ENCODE measurements around the gene HIVEP2. TPM values are rescaled to one million over a fixed set of nuclear protein-coding genes. Genes with fewer than 3 reads are reported as not detected.

The HIVEP2 gene
- total RNA-seq, 1 donor from 2014 or later: 7.9 TPM

DNA sequence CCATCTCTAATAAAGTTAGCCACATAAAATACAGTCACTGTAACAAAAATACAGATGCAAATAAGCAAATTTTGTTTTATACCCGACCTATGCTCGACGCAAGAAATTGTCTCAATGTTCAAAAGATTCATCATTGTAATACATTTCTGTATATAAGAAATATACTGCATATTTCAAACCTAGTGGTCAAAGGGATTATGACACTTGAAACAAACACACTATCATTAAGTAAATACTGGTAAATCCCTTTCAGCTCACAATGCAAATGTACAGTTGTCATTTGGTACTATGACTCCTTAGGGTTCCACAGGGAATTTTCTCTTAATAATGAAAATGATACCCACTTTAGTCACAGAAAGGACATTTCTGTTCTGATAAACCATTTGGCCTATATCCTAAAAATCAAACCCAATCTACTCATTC lies 2.2 kb downstream of the HIVEP2 start:
- Histone ChIP-seq H3K36me3 (ENCODE audit: control insufficient read depth, insufficient read depth, low read length) (no peaks in the 10 kb centered on the region), H3K4me3 (ENCODE audit: low read depth, low read length) (no peak overlapping the region), H3K27me3 (ENCODE audit: control insufficient read depth, insufficient read depth, low read length) (no peaks in the 10 kb centered on the region)
- DNase-seq (ENCODE audit: low read depth) (peak; percentile 65), FAIRE-seq (no peak)
- TF ChIP-seq, protein P1, sequence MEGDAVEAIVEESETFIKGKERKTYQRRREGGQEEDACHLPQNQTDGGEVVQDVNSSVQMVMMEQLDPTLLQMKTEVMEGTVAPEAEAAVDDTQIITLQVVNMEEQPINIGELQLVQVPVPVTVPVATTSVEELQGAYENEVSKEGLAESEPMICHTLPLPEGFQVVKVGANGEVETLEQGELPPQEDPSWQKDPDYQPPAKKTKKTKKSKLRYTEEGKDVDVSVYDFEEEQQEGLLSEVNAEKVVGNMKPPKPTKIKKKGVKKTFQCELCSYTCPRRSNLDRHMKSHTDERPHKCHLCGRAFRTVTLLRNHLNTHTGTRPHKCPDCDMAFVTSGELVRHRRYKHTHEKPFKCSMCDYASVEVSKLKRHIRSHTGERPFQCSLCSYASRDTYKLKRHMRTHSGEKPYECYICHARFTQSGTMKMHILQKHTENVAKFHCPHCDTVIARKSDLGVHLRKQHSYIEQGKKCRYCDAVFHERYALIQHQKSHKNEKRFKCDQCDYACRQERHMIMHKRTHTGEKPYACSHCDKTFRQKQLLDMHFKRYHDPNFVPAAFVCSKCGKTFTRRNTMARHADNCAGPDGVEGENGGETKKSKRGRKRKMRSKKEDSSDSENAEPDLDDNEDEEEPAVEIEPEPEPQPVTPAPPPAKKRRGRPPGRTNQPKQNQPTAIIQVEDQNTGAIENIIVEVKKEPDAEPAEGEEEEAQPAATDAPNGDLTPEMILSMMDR (IDR thresholded peaks at IDR 0.05; ENCODE audit: insufficient read depth, low read length, severe bottlenecking): peak; percentile 15

GRCh38 chr6:142942238-142942637 lies 2.7 kb downstream of the HIVEP2 start:
- no peaks in the 10 kb centered on the region for H3K27me3 ChIP-seq (ENCODE audit: control insufficient read depth, insufficient read depth, low read length)
- TF ChIP-seq, protein P1 (IDR thresholded peaks at IDR 0.05; ENCODE audit: insufficient read depth, low read length, severe bottlenecking): no peak
- DNase-seq (ENCODE audit: low read depth) (peak; percentile 35), FAIRE-seq (no peak)
- no peak overlapping the region for H3K4me3 ChIP-seq (ENCODE audit: low read depth, low read length)
- H3K36me3 ChIP-seq (ENCODE audit: control insufficient read depth, insufficient read depth, low read length): no peaks in the 10 kb centered on the region

- TF ChIP-seq, protein P1 (IDR thresholded peaks at IDR 0.05; ENCODE audit: insufficient read depth, low read length, severe bottlenecking): no peak
- Histone ChIP-seq H3K4me3 (ENCODE audit: low read depth, low read length) (no peak overlapping the region), H3K36me3 (ENCODE audit: control insufficient read depth, insufficient read depth, low read length) (no peaks in the 10 kb centered on the region), H3K27me3 (ENCODE audit: control insufficient read depth, insufficient read depth, low read length) (no peaks in the 10 kb centered on the region)
- DNase-seq (ENCODE audit: low read depth): no peak
- FAIRE-seq: no peak
These were observed 4.0 kb downstream of the HIVEP2 start for GRCh38 chr6:142941018-142941417.

DNA sequence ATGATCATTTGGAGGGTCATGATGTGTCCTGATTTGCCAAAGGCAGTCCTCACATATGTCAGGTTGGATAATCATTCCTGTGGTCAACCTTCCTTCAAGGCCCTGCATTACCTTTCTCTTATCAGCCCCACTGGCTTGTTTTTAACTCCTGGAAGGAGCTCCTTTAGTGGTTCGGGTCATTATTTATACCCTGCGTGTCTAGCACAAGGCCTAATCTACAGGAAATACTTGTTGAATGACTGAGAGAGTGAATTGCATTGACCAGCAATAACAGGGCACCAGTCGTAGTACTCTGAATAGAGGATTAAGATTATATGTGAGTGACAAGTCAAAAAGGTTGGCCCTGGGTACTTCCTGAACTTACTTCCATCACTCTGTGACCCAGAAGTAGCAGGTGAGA lies 4.5 kb downstream of the HIVEP2 start:
- DNase-seq (ENCODE audit: low read depth) (peak; percentile 47), FAIRE-seq (no peak)
- TF ChIP-seq, protein P1 (IDR thresholded peaks at IDR 0.05; ENCODE audit: insufficient read depth, low read length, severe bottlenecking): no peak
- Histone ChIP-seq H3K4me3 (ENCODE audit: low read depth, low read length) (no peak overlapping the region), H3K27me3 (ENCODE audit: control insufficient read depth, insufficient read depth, low read length) (no peaks in the 10 kb centered on the region), H3K36me3 (ENCODE audit: control insufficient read depth, insufficient read depth, low read length) (no peaks in the 10 kb centered on the region)

DNA sequence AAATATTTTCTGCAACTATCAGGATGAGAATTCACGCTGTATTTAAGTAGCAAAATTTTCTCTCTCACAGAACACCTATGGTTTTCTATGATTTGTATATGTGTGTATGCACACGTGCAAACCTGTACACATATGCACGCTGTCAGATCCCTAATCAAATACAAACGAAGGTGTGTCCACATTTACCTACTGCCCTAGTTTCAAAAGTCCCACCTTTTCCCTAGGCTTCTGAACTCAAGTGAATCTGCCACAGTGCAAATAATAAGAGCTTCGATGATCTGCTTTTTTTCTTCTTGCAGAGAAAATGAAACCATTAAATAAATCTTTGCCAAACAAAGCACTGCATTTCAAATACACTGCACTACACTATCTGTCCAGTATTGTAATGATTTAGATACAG lies 6.5 kb downstream of the HIVEP2 start:
- no peak overlapping the region for H3K4me3 ChIP-seq (ENCODE audit: low read depth, low read length)
- H3K36me3 ChIP-seq (ENCODE audit: control insufficient read depth, insufficient read depth, low read length): no peaks in the 10 kb centered on the region
- H3K27me3 ChIP-seq (ENCODE audit: control insufficient read depth, insufficient read depth, low read length): no peaks in the 10 kb centered on the region
- no peak for FAIRE-seq
- DNase-seq (ENCODE audit: low read depth): no peak
- TF ChIP-seq, protein P1 (IDR thresholded peaks at IDR 0.05; ENCODE audit: insufficient read depth, low read length, severe bottlenecking): no peak

- DNase-seq (ENCODE audit: low read depth) (no peak), FAIRE-seq (no peak)
- TF ChIP-seq, protein P1 (IDR thresholded peaks at IDR 0.05; ENCODE audit: insufficient read depth, low read length, severe bottlenecking): no peak
- Histone ChIP-seq H3K36me3 (ENCODE audit: control insufficient read depth, insufficient read depth, low read length) (no peaks in the 10 kb centered on the region), H3K4me3 (ENCODE audit: low read depth, low read length) (no peak overlapping the region), H3K27me3 (ENCODE audit: control insufficient read depth, insufficient read depth, low read length) (no peaks in the 10 kb centered on the region)
These were observed 7.0 kb downstream of the HIVEP2 start for GRCh38 chr6:142937986-142938385.

Data from bronchial epithelial cell (primary cell).